HCT116 (cell line): ENCODE measurements around the gene SSX2IP. TPM values are rescaled to one million over a fixed set of nuclear protein-coding genes. Genes with fewer than 3 reads are reported as not detected.

ENCODE experiments used
- ATAC-seq: fragments of 200-7000 bp; cut with Tn5 transposase; 2 replicates; pipeline ENCODE4 v1.9.1; 2020; ENCODE audit warnings: mild to moderate bottlenecking, moderate library complexity
- BruUV-seq: library from RNA; stranded (reverse); fragments of 400-500 nt; replicated peaks from 2 replicates; lab custom pipeline; 2021; lab: Mats Ljungman, UMichigan
- CTCF ChIA-PET: fragments of 300-600 bp; sonication (Branson Sonifier 250); formaldehyde crosslinking; loops from one replicate; lab custom pipeline; 2021; ENCODE audit warnings: antibody characterized with exemption; lab: Charles Lee
- POLR2A ChIA-PET: fragments of 300-600, 350-600 bp; sonication (Branson Sonifier 250); formaldehyde crosslinking; loops from one replicate; lab custom pipeline; 2021; ENCODE audit warnings: antibody characterized with exemption; lab: Charles Lee
- RAD21 ChIA-PET, 2 experiments: fragments of 300-600 bp; sonication (Branson Sonifier 250); formaldehyde crosslinking; loops; one replicate each; lab custom pipeline; 2023; ENCODE audit warnings: low total read pairs in 2 of 2; ENCODE audit not compliant: uncharacterized antibody in 2 of 2, unreplicated experiment in 2 of 2, low non-redundant PET in 1 of 2; lab: Charles Lee
- DNase-seq: peaks from one replicate; pipeline ENCODE4 v3.0.0-alpha.2; 2010; ENCODE audit warnings: low read depth, low spot score
- H2AFZ ChIP-seq: fragments of 200-600 bp; shearing (Covaris generic), sonication (generic); 2 replicates; pipeline ENCODE4 v1.6.1; 2017; ENCODE audit warnings: low read depth, mixed run types, mixed read lengths, antibody characterized with exemption, low read length; ENCODE audit not compliant: poor library complexity, severe bottlenecking
- H3K27ac ChIP-seq: 2 replicates; pipeline ENCODE4 v1.5.1; 2012; ENCODE audit warnings: low read depth, low read length
- H3K27me3 ChIP-seq: fragments of 200-600 bp; sonication (generic); 2 replicates; pipeline ENCODE4 v1.6.1; 2016; ENCODE audit warnings: mixed run types, low read length, mixed read lengths; ENCODE audit not compliant: insufficient read depth
- H3K36me3 ChIP-seq, 2 experiments: fragments of 200-500 bp in 1 of 2; fragments of 200-600 bp in 1 of 2; sonication (Bioruptor generic) in 1 of 2; sonication (generic) in 1 of 2; 2 replicates each; pipeline versions ENCODE4 v1.5.1 to v1.6.1; 2014 to 2016; ENCODE audit warnings: low read length in 2 of 2, inconsistent platforms in 1 of 2, mixed read lengths in 1 of 2, mixed run types in 1 of 2; ENCODE audit not compliant: insufficient read depth in 2 of 2, control insufficient read depth in 1 of 2
- H3K4me1 ChIP-seq, 2 experiments: fragments of 200-600 bp in 1 of 2; sonication (generic) in 1 of 2; 2 replicates each; pipeline versions ENCODE4 v1.5.1 to v1.6.1; 2012 to 2017; ENCODE audit warnings: low read length in 2 of 2, inconsistent platforms in 1 of 2, mild to moderate bottlenecking in 1 of 2, mixed read lengths in 1 of 2, mixed run types in 1 of 2, moderate library complexity in 1 of 2; ENCODE audit not compliant: insufficient read depth in 2 of 2, control insufficient read depth in 1 of 2
- H3K4me2 ChIP-seq: fragments of 200-600 bp; sonication (generic); 2 replicates; pipeline ENCODE4 v1.6.1; 2017; ENCODE audit warnings: mixed run types, low read length, mixed read lengths
- H3K4me3 ChIP-seq, 2 experiments: fragments of 200-600 bp in 1 of 2; sonication (generic) in 1 of 2; replicated peaks in 1 of 2; 2 replicates each; pipeline ENCODE4 v1.5.1; 2011 to 2016; ENCODE audit warnings: low read length in 2 of 2, control low read depth in 1 of 2, low read depth in 1 of 2, mild to moderate bottlenecking in 1 of 2, mixed read lengths in 1 of 2, mixed run types in 1 of 2
- H3K79me2 ChIP-seq: fragments of 200-600 bp; sonication (generic); 2 replicates; pipeline ENCODE4 v1.6.1; 2017; ENCODE audit warnings: mild to moderate bottlenecking, mixed run types, low read length, moderate library complexity, mixed read lengths; ENCODE audit not compliant: insufficient read depth
- H3K9ac ChIP-seq: fragments of 200-600 bp; sonication (generic); 2 replicates; pipeline ENCODE4 v1.6.1; 2016; ENCODE audit warnings: low read length, mixed read lengths
- H3K9me2 ChIP-seq: fragments of 200-600 bp; sonication (generic), shearing (Covaris generic); 2 replicates; pipeline ENCODE4 v1.6.1; 2017; ENCODE audit warnings: mixed run types, mild to moderate bottlenecking, moderate library complexity; ENCODE audit not compliant: insufficient read depth
- H3K9me3 ChIP-seq, 2 experiments: fragments of 200-500 bp in 1 of 2; fragments of 200-600 bp in 1 of 2; sonication (Bioruptor generic) in 1 of 2; sonication (generic) in 1 of 2; 2 replicates each; pipeline ENCODE4 v1.6.1; 2014 to 2017; ENCODE audit warnings: low read length in 2 of 2, mixed read lengths in 2 of 2, inconsistent platforms in 1 of 2, low read depth in 1 of 2, mild to moderate bottlenecking in 1 of 2, mixed run types in 1 of 2, moderate library complexity in 1 of 2; ENCODE audit not compliant: control insufficient read depth in 1 of 2, insufficient read depth in 1 of 2
- H4K20me1 ChIP-seq: fragments of 200-600 bp; sonication (generic), shearing (Covaris generic); 2 replicates; pipeline ENCODE4 v1.6.1; 2017; ENCODE audit warnings: mixed run types, mild to moderate bottlenecking, moderate library complexity; ENCODE audit not compliant: insufficient read depth
- ELF1 ChIP-seq: IDR thresholded peaks from 2 replicates; pipeline ENCODE4 v1.6.1; 2012; ENCODE audit warnings: low read depth, borderline replicate concordance
- EZH2 ChIP-seq: fragments of 200-600 bp; sonication (generic); IDR thresholded peaks from 2 replicates; pipeline ENCODE4 v1.6.1; 2017; ENCODE audit warnings: antibody characterized with exemption, mixed run types
- EZH2phosphoT487 ChIP-seq: fragments of 200-600 bp; IDR thresholded peaks from 2 replicates; pipeline ENCODE4 v1.6.1; 2018; ENCODE audit warnings: antibody characterized with exemption, borderline replicate concordance
- JUND ChIP-seq: IDR thresholded peaks from 2 replicates; pipeline ENCODE4 v1.6.1; 2012
- MAX ChIP-seq: IDR thresholded peaks from 2 replicates; pipeline ENCODE4 v1.6.1; 2012
- POLR2A ChIP-seq: IDR thresholded peaks from 2 replicates; pipeline ENCODE4 v1.7.0; 2011; ENCODE audit warnings: borderline replicate concordance; ENCODE audit not compliant: insufficient read depth, insufficient read length; ENCODE audit errors: extremely low read depth
- POLR2AphosphoS5 ChIP-seq: IDR thresholded peaks from 2 replicates; pipeline ENCODE4 v1.6.1; 2011; ENCODE audit warnings: mild to moderate bottlenecking, low read depth, low read length, moderate library complexity
- SIN3A ChIP-seq: IDR thresholded peaks from 2 replicates; pipeline ENCODE4 v1.6.1; 2012; ENCODE audit warnings: low read depth
- SP1 ChIP-seq: IDR thresholded peaks from 2 replicates; pipeline ENCODE4 v1.6.1; 2012; ENCODE audit warnings: low read depth
- ZBTB33 ChIP-seq: IDR thresholded peaks from 2 replicates; pipeline ENCODE4 v1.6.1; 2011; ENCODE audit warnings: mild to moderate bottlenecking, low read length, moderate library complexity; ENCODE audit not compliant: insufficient replicate concordance; ENCODE audit errors: extremely low read depth
- ZFX ChIP-seq: fragments of 450-650 bp; IDR thresholded peaks from 2 replicates; pipeline ENCODE4 v1.6.1; 2017
- intact Hi-C: fragments of 100-400 bp; cut with micrococcal nuclease; formaldehyde crosslinking; loops from 2 replicates; pipeline ENCODE4 v1.10.0; 2022
- total RNA-seq: library from RNA; stranded (reverse); gene quantifications from one replicate; pipeline ENCODE4 v1.2.1, GENCODE V29; 2021; ENCODE audit not compliant: unreplicated experiment
- TF ChIP-seq, protein P1 (sequence below), 3 experiments: fragments of 200-600 bp in 1 of 3; sonication (generic) in 1 of 3; IDR thresholded peaks in 2 of 3; conservative IDR thresholded peaks in 1 of 3; 2 replicates each; pipeline ENCODE4 v1.5.1; 2012 to 2017; ENCODE audit warnings: low read depth in 2 of 3, low read length in 2 of 3, antibody characterized with exemption in 1 of 3, borderline replicate concordance in 1 of 3, control low read depth in 1 of 3, mild to moderate bottlenecking in 1 of 3, mixed read lengths in 1 of 3, mixed run types in 1 of 3, moderate library complexity in 1 of 3; ENCODE audit not compliant: insufficient read depth in 1 of 3
- TF ChIP-seq, protein P2 (sequence below): IDR thresholded peaks from 2 replicates; pipeline ENCODE4 v1.6.1; 2012

SSX2IP gene
- total RNA-seq, 1 experiment from 2014 or later = 51.5 TPM

GRCh38 chr1:84632673-84633434 is 57.4 kb downstream of the SSX2IP start (continued):
- TF ChIP-seq, protein P1, sequence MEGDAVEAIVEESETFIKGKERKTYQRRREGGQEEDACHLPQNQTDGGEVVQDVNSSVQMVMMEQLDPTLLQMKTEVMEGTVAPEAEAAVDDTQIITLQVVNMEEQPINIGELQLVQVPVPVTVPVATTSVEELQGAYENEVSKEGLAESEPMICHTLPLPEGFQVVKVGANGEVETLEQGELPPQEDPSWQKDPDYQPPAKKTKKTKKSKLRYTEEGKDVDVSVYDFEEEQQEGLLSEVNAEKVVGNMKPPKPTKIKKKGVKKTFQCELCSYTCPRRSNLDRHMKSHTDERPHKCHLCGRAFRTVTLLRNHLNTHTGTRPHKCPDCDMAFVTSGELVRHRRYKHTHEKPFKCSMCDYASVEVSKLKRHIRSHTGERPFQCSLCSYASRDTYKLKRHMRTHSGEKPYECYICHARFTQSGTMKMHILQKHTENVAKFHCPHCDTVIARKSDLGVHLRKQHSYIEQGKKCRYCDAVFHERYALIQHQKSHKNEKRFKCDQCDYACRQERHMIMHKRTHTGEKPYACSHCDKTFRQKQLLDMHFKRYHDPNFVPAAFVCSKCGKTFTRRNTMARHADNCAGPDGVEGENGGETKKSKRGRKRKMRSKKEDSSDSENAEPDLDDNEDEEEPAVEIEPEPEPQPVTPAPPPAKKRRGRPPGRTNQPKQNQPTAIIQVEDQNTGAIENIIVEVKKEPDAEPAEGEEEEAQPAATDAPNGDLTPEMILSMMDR (IDR thresholded peaks at IDR 0.05 in 2 of 3, conservative IDR thresholded peaks at IDR 0.05 in 1 of 3; ENCODE audit: borderline replicate concordance in 1 of 3, insufficient read depth in 1 of 3, low read depth in 2 of 3, low read length in 2 of 3) = no peak
- TF ChIP-seq JUND = peak; percentile 47; the same call in 1 of the 2 replicates
- TF ChIP-seq EZH2 = no peak
- peak; percentile 32; the same call in 1 of the 2 replicates for TF ChIP-seq SP1
- TF ChIP-seq POLR2AphosphoS5 = no peak
- TF ChIP-seq, all 23 proteins: peak for 3

DNA sequence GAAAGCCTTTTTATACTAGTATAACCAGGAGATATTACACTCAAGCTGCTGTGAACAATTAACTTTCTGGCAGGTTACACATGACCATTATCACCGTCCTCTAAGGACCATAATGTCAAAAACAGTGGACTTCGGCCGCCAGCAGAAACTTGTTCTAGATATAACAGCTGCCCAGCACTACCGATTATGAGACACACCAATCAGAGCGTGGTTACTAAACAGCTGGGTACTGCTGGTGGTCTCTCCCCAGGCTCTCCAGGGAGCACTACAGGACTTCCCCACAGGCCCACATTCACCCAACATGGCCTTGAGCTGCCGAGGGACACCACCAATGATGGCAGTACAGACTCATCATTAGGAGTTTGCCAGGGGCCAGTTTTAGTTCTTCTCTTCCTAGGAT is 58.1 kb downstream of the SSX2IP start:
- ChIA-PET RAD21 (interaction anchor here in 1 of 2 experiments (0.5 kb wide), 1 partner anchor 478 kb away, joined by 3 read pairs; no protein-coding TSS in a partner anchor), POLR2A (interaction anchor here (1.4 kb wide), 1 partner anchor 11 kb away, joined by 4 read pairs; no protein-coding TSS in a partner anchor), CTCF (interaction anchor here (1.1 to 1.6 kb wide), 3 partner anchors 12 to 92 kb away, joined by 3 to 5 read pairs (median 5); no protein-coding TSS in a partner anchor)
- no peaks in the 10 kb centered on the region for H3K9me2 ChIP-seq
- intact Hi-C loops = no loop called here
- no peak for DNase-seq
- no peak overlapping the region for H3K4me3 ChIP-seq
- ATAC-seq = no peak
- H3K79me2 ChIP-seq = no peaks in the 10 kb centered on the region
- H3K9me3 ChIP-seq = no peaks in the 10 kb centered on the region
- peak overlapping the region; percentile 47; the same call in 1 of the 2 replicates for H3K4me2 ChIP-seq
- H4K20me1 ChIP-seq = no peaks in the 10 kb centered on the region
- no peak overlapping the region for H3K9ac ChIP-seq
- BruUV-seq = no TSS peak
- peaks cover 8 to 15% of the 10 kb centered on the region in 2 experiments for H3K4me1 ChIP-seq
- TF ChIP-seq ZBTB33 (no peak), JUND (no peak), EZH2phosphoT487 (no peak), SIN3A (no peak), ELF1 (no peak), POLR2AphosphoS5 (no peak), EZH2 (no peak), POLR2A (no peak), ZFX (no peak), SP1 (no peak), MAX (no peak)
- TF ChIP-seq, protein P1 (IDR thresholded peaks at IDR 0.05 in 2 of 3, conservative IDR thresholded peaks at IDR 0.05 in 1 of 3; ENCODE audit: borderline replicate concordance in 1 of 3, insufficient read depth in 1 of 3, low read depth in 2 of 3, low read length in 2 of 3) = no peak
- TF ChIP-seq, protein P2, sequence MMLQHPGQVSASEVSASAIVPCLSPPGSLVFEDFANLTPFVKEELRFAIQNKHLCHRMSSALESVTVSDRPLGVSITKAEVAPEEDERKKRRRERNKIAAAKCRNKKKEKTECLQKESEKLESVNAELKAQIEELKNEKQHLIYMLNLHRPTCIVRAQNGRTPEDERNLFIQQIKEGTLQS = no peak
- TF ChIP-seq, all 23 proteins: peak for 0
- Histone ChIP-seq H3K36me3 (no peaks in the 10 kb centered on the region), H3K27ac (no peak overlapping the region), H2AFZ (peak overlapping the region; percentile 63), H3K27me3 (no peaks in the 10 kb centered on the region)
